Neural crest cell (in vitro differentiated cells): ENCODE results near the gene C9orf50. TPM values are rescaled to one million over a fixed set of nuclear protein-coding genes. Genes with fewer than 3 reads are reported as not detected.
A peak's percentile ranks its signal among the peaks of the same experiment; 100 is the strongest.

ENCODE experiments used
- DNase-seq: peaks from one replicate; pipeline ENCODE4 v3.0.0; 2021; ENCODE audit warnings: low read depth, mixed read lengths, low spot score
- H3K27ac Mint-ChIP-seq: one replicate; pipeline ENCODE4 v1.8.0; 2021; ENCODE audit warnings: mild to moderate bottlenecking, mixed read lengths; ENCODE audit not compliant: unreplicated experiment
- H3K27me3 Mint-ChIP-seq: 2 replicates; pipeline ENCODE4 v1.8.0; 2021; ENCODE audit warnings: low read depth, mild to moderate bottlenecking, mixed read lengths
- H3K36me3 Mint-ChIP-seq: 2 replicates; pipeline ENCODE4 v1.8.0; 2021; ENCODE audit warnings: low read depth, mild to moderate bottlenecking, mixed read lengths
- H3K4me1 Mint-ChIP-seq: 2 replicates; pipeline ENCODE4 v1.8.0; 2021; ENCODE audit warnings: mixed read lengths
- H3K4me3 Mint-ChIP-seq: one replicate; pipeline ENCODE4 v1.8.0; 2021; ENCODE audit warnings: mild to moderate bottlenecking, mixed read lengths
- H3K9me3 Mint-ChIP-seq: 2 replicates; pipeline ENCODE4 v1.8.0; 2021; ENCODE audit warnings: mixed read lengths
- CTCF ChIP-seq: fragments of 200-600 bp; sonication (generic); conservative IDR thresholded peaks from 2 replicates; pipeline ENCODE4 v1.5.0; 2021; ENCODE audit warnings: antibody characterized with exemption, mild to moderate bottlenecking
- total RNA-seq: library from RNA; stranded (reverse); gene quantifications from 2 replicates; pipeline ENCODE4 v1.2.1, GENCODE V29; 2021

Gene C9orf50
- total RNA-seq, 1 donor from 2014 or later = 0.26 TPM

- no peaks in the 10 kb centered on the region for H3K36me3 Mint-ChIP-seq
- H3K4me1 Mint-ChIP-seq = peaks cover 22% of the 10 kb centered on the region
- DNase-seq = no peak
- no peak for TF ChIP-seq CTCF
- peak overlapping the region; percentile 41 for H3K4me3 Mint-ChIP-seq
- no peaks in the 10 kb centered on the region for H3K27me3 Mint-ChIP-seq
- no peaks in the 10 kb centered on the region for H3K9me3 Mint-ChIP-seq
- H3K27ac Mint-ChIP-seq = no peak overlapping the region
These were observed 12.3 kb upstream of the C9orf50 start for GRCh38 chr9:129633207-129633606.

- Mint-ChIP-seq H3K4me3 (no peak overlapping the region), H3K9me3 (no peaks in the 10 kb centered on the region), H3K4me1 (peaks cover 29% of the 10 kb centered on the region), H3K36me3 (no peaks in the 10 kb centered on the region), H3K27me3 (no peaks in the 10 kb centered on the region), H3K27ac (no peak overlapping the region)
- no peak for DNase-seq
- no peak for TF ChIP-seq CTCF
These were observed 11.6 kb upstream of the C9orf50 start for GRCh38 chr9:129632460-129632859.

- no peak for DNase-seq
- peak overlapping the region; percentile 54 for H3K4me3 Mint-ChIP-seq
- peak overlapping the region; percentile 60 for H3K27ac Mint-ChIP-seq
- H3K36me3 Mint-ChIP-seq = no peaks in the 10 kb centered on the region
- H3K4me1 Mint-ChIP-seq = peaks cover 36% of the 10 kb centered on the region
- H3K9me3 Mint-ChIP-seq = no peaks in the 10 kb centered on the region
- no peak for TF ChIP-seq CTCF
- no peaks in the 10 kb centered on the region for H3K27me3 Mint-ChIP-seq
These were observed 10.8 kb upstream of the C9orf50 start for GRCh38 chr9:129631674-129632129.

GRCh38 chr9:129630967-129631673, 10.2 kb upstream of the C9orf50 start:
- no peak for TF ChIP-seq CTCF
- no peak for DNase-seq
- peaks cover 40% of the 10 kb centered on the region for H3K4me1 Mint-ChIP-seq
- H3K36me3 Mint-ChIP-seq = no peaks in the 10 kb centered on the region
- peak overlapping the region; percentile 54 for H3K4me3 Mint-ChIP-seq
- H3K27me3 Mint-ChIP-seq = no peaks in the 10 kb centered on the region
- H3K9me3 Mint-ChIP-seq = no peaks in the 10 kb centered on the region
- peak overlapping the region; percentile 90 for H3K27ac Mint-ChIP-seq

- Mint-ChIP-seq H3K36me3 (no peaks in the 10 kb centered on the region), H3K4me1 (peaks cover 42% of the 10 kb centered on the region), H3K9me3 (no peaks in the 10 kb centered on the region), H3K27me3 (no peaks in the 10 kb centered on the region), H3K4me3 (peak overlapping the region; percentile 91), H3K27ac (no peak overlapping the region)
- DNase-seq = no peak
- no peak for TF ChIP-seq CTCF
These were observed 8.4 kb upstream of the C9orf50 start for GRCh38 chr9:129629251-129629820.
